Gastrocnemius medialis (tissue), 4 donors: ENCODE measurements around the gene ADAMTSL5.

Source experiments
- POLR2A ChIP-seq, 2 donors: fragments of 450-650 bp; IDR thresholded peaks; one replicate each; pipeline ENCODE4 v1.6.1; 2017; ENCODE audit warnings: antibody characterized with exemption in 2 of 2, mild to moderate bottlenecking in 2 of 2, moderate library complexity in 2 of 2
- TF ChIP-seq, protein P1 (sequence below), 5 experiments: fragments of 450-650 bp in 3 of 5; fragments of 200-600 bp in 2 of 5; sonication (generic) in 2 of 5; IDR thresholded peaks in 4 of 5; conservative IDR thresholded peaks in 1 of 5; 1 replicate in 4 of 5; 2 replicates in 1 of 5; pipeline ENCODE4 v1.5.1; 2016 to 2019; ENCODE audit warnings: antibody characterized with exemption in 5 of 5, mild to moderate bottlenecking in 3 of 5, moderate library complexity in 3 of 5

DNA sequence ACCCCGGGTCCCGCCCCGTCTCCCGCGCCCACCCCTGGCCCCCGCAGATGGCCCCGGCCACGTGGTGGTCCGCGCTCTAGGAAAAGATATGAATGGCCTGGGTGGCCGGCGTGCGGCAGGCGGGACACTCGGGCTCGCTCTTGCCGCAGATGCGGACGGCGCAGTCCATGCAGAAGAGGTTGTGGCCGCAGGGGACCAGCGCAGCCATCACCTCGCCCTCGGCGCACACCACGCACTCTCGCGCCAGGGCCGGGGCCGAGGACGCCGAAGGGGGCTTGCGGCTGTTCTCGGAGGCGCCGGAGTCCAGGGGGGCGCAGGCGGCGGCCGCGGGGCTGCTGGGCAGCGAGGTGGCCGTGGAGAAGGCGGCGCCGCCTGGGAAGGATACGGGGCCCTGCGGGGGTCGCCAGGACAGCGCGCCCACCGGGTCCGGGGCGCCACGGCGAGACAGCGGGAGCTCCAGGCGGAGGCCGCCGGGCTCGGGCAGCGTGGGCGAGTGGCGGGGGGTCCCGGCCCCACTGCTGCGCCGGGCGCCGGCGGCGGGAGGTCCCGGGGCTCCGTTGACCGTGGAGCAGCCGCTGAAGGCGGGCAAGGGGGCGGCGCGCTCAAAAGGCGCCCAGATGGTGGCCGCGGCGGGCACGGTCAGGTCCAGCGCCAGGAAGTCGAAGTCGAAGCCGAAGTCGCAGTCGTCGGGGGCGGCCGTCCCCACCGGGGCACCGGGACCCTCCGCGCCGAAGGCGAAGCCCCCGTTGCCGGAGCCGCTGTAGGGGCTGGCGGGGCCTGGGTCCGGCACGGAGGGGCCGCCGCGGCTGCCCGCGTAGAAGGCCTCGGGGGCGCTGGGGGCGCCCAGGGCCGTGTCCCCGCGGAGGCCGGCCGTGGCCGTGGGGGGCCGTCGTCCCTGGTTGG is 42.9 kb upstream of the ADAMTSL5 start:
- TF ChIP-seq, protein P1, sequence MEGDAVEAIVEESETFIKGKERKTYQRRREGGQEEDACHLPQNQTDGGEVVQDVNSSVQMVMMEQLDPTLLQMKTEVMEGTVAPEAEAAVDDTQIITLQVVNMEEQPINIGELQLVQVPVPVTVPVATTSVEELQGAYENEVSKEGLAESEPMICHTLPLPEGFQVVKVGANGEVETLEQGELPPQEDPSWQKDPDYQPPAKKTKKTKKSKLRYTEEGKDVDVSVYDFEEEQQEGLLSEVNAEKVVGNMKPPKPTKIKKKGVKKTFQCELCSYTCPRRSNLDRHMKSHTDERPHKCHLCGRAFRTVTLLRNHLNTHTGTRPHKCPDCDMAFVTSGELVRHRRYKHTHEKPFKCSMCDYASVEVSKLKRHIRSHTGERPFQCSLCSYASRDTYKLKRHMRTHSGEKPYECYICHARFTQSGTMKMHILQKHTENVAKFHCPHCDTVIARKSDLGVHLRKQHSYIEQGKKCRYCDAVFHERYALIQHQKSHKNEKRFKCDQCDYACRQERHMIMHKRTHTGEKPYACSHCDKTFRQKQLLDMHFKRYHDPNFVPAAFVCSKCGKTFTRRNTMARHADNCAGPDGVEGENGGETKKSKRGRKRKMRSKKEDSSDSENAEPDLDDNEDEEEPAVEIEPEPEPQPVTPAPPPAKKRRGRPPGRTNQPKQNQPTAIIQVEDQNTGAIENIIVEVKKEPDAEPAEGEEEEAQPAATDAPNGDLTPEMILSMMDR (IDR thresholded peaks at IDR 0.05 in 4 of 5, conservative IDR thresholded peaks at IDR 0.05 in 1 of 5): no peak
- no peak for TF ChIP-seq POLR2A (IDR thresholded peaks at IDR 0.05)
